GM12873 (cell line): ENCODE results near the gene SFTA2.

Source experiments
- CTCF ChIP-seq: IDR thresholded peaks from 2 replicates; pipeline ENCODE4 v1.5.1; 2012; ENCODE audit warnings: low read depth, mild to moderate bottlenecking, moderate library complexity, low read length, control low read depth; ENCODE audit not compliant: insufficient read depth; ENCODE audit errors: missing control alignments

SFTA2 gene

DNA sequence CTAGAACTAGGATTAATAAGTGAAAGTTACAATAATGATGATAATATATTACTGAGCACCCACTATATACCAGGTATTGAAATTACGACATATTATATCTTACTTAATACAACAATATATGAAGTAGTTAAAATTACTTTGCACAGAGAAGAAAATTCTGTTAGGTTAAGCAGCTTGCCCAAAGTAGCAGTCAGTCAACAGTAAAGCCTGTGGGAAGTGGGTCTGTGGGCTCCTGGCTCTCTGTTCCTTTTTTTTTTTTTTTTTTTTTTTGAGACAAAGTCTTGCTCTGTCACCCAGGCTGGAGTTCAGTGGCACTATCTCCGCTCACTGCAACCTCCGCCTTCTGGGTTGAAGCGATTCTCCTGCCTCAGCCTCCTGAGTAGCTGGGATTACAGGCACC is 28.7 kb downstream of the SFTA2 start:
- no peak for TF ChIP-seq CTCF

GRCh38 chr6:30902709-30903108 is 29.3 kb downstream of the SFTA2 start:
- no peak for TF ChIP-seq CTCF

- TF ChIP-seq CTCF = no peak
Observed at GRCh38 chr6:30901436-30901835, 30.5 kb downstream of the SFTA2 start.

DNA sequence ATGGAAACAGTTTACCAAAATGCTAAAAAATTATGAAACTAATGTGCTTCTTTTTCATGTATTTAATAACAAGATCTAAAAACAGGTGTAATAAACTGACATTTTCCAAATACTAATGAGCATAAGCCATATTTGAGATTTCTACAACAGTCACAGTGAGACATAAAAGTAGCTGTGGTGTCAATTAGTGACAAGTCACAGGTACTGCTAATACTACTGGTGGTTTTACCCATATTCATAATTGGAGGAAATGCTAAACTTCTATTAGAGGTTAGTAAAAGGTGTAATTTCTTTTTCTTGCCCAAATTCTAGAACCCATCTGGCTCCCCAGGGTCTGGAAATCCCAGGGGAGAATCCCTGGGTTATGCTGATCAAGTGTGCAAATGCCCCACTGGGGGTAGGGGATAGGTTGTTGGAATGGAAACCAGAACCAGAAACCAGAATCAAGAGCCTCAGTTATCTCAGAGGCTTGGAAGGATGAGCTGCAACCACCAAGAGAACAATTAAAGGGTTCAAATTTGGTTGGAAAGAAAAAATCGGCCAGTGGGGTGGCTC is 31.0 kb downstream of the SFTA2 start:
- no peak for TF ChIP-seq CTCF

GRCh38 chr6:30898750-30899360 is 33.1 kb downstream of the SFTA2 start:
- TF ChIP-seq CTCF = no peak

DNA sequence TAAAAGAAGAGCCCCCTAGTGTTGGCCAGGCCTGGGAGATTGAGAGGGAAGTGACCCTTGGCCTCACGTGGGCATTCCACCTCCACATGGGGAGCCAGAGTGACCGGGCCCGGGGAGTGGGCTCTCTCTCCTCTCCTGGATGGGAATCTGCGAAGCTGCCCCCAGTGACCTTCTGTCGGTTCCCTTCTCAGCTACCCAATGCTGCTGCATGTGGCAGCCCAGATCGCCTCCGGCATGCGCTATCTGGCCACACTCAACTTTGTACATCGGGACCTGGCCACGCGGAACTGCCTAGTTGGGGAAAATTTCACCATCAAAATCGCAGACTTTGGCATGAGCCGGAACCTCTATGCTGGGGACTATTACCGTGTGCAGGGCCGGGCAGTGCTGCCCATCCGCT is 34.1 kb downstream of the SFTA2 start:
- no peak for TF ChIP-seq CTCF

DNA sequence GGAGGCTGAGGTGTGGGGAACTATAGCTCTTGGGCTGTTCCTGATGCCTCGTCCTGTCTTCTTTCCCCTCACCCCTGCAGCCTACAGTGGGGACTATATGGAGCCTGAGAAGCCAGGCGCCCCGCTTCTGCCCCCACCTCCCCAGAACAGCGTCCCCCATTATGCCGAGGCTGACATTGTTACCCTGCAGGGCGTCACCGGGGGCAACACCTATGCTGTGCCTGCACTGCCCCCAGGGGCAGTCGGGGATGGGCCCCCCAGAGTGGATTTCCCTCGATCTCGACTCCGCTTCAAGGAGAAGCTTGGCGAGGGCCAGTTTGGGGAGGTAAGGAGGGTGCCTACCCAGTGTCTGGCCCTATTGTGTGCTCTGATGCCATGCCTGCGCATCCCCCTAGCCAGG is 35.4 kb downstream of the SFTA2 start:
- no peak for TF ChIP-seq CTCF

DNA sequence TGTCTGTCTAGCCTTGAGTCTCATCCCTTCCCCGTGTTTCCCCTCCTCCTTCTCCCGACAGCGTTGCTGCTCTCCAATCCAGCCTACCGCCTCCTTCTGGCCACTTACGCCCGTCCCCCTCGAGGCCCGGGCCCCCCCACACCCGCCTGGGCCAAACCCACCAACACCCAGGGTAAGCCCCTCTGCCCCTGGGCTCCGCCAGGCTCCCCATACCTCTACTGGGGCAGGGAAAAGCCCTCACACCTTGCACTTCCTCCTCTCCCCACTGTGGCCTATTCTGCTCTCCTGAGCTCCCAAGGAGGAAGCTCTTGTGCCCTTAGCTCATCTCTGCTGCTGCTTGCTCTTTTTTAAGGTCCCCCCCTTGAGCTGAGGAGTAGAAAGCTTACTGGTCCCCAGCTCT is 36.6 kb downstream of the SFTA2 start:
- no peak for TF ChIP-seq CTCF
